HL-60 (cell line): Measurements from ENCODE around the gene GPC5.

Source experiments
- CTCF ChIP-seq: IDR thresholded peaks from one replicate; pipeline ENCODE4 v1.5.1; 2011; ENCODE audit warnings: low read length, control low read depth, inconsistent platforms; ENCODE audit not compliant: insufficient read depth
- POLR2AphosphoS5 ChIP-seq: IDR thresholded peaks from 2 replicates; pipeline ENCODE4 v1.6.1; 2012; ENCODE audit warnings: low read depth
- REST ChIP-seq: IDR thresholded peaks from 2 replicates; pipeline ENCODE4 v1.6.1; 2012; ENCODE audit warnings: low read depth; ENCODE audit not compliant: insufficient replicate concordance

- TF ChIP-seq CTCF = no peak
- no peak for TF ChIP-seq REST
- no peak for TF ChIP-seq POLR2AphosphoS5
Measured at GRCh38 chr13:91825516-91825915, 427.1 kb downstream of the GPC5 start.
